GM10266 (cell line): ENCODE measurements around the gene PTPN5.

Experiments used
- DNase-seq: peaks from one replicate; pipeline ENCODE4 v3.0.0; 2012; ENCODE audit errors: extremely low spot score
- CTCF ChIP-seq: IDR thresholded peaks from 2 replicates; pipeline ENCODE4 v1.5.1; 2012; ENCODE audit warnings: mild to moderate bottlenecking, low read depth; ENCODE audit not compliant: control insufficient read depth, insufficient read depth; ENCODE audit errors: missing control alignments

PTPN5 gene

GRCh38 chr11:18798799-18799469 lies 7.3 kb upstream of the PTPN5 start:
- peak; percentile 1 for DNase-seq
- TF ChIP-seq CTCF: no peak

- no peak for DNase-seq
- no peak for TF ChIP-seq CTCF
Observed at GRCh38 chr11:18794956-18795355, 3.4 kb upstream of the PTPN5 start.

GRCh38 chr11:18792827-18793226 lies 1.2 kb upstream of the PTPN5 start:
- DNase-seq: no peak
- TF ChIP-seq CTCF: no peak

- TF ChIP-seq CTCF: no peak
- no peak for DNase-seq
Observed at GRCh38 chr11:18791969-18792628, 501 bp upstream of the PTPN5 start.

GRCh38 chr11:18790883-18791206 lies 753 bp downstream of the PTPN5 start:
- TF ChIP-seq CTCF: no peak
- no peak for DNase-seq

GRCh38 chr11:18789942-18790341 lies 1.7 kb downstream of the PTPN5 start:
- TF ChIP-seq CTCF: no peak
- DNase-seq: no peak

- no peak for DNase-seq
- TF ChIP-seq CTCF: no peak
Observed at GRCh38 chr11:18785411-18785810, 6.2 kb downstream of the PTPN5 start.
